HG03135 (cell line): Measurements from ENCODE around the gene OPRL1.

Experiments used
- ATAC-seq: cut with Tn5 transposase; IDR thresholded peaks from one replicate; pipeline ENCODE4 v1.9.1; 2021; ENCODE audit warnings: mild to moderate bottlenecking, moderate library complexity; ENCODE audit not compliant: unreplicated experiment

Gene OPRL1

DNA sequence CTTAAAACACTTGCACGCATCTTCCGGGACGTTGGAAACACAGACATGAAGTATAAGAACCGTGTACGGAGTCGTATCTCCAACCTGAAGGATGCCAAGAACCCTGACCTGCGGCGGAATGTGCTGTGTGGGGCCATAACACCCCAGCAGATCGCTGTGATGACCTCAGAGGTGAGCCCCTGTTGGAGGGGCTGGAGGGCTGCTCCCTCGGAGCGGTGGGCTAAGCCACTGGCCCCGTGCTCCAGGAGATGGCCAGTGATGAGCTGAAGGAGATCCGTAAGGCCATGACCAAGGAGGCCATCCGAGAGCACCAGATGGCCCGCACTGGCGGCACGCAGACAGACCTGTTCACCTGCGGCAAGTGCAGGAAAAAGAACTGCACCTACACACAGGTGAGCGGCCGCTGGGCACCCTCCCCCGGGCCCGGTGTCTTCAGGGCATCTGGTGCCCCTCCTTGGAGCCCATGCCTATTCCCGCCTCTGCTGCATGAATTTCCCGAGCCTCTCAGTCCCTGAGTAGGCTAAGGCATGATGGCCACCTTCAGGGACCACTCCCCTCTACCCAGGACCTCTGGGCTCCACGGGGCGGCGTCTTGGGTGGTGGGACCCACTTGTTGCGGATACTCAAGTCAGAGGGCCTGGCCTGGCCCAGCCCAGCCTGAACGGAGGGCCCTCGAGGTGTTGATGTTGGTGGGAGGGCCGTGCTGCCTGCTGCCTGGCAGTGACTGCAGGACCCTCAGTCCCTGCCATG is 9.5 kb upstream of the OPRL1 start:
- ATAC-seq, result no peak

DNA sequence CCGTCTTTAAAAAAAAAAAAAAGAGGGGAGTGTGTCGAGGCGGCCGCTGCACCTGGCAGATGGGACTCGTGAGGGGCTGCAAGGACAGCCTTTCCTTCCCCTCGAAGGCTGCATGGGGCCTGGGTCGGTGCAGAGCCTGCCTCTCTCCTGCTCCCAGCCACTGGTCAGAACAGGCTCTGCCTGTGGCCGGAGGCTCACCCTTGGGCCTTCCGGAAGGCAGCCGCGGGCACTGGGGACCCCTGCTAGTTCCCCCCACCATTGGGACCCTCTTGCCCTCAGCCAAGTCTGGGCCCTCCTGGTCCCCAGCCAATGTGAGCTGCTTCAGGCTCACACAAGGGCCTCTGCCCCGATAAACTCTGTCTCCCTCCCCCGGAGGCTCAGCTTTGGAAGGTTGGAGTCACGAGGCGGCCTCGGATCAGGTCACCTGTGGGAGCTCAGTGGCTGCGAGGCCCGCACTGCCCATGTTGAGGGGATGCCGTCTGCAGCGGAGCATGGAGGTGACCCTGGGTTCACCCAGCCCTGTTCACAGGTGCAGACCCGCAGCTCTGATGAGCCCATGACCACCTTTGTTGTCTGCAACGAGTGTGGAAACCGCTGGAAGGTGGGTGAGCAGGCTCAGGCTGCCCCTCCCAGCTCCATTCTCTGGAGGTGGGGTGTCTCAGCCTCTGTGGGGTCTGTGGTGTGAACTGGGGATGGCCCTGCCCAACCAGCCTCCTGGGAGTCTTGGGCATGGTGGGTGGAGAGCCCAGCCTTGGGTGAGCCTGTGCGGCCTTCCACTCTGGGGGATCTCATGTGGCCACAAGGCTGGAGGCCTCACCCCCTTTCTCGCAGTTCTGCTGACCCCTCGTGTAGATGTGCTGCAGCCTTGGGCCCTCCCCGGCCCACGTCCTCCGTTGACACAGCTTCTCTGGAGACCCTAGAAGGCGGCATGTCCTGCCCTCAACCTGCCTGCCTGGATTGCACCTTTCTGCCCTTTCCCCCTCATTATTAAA is 8.2 kb upstream of the OPRL1 start:
- ATAC-seq, result no peak

DNA sequence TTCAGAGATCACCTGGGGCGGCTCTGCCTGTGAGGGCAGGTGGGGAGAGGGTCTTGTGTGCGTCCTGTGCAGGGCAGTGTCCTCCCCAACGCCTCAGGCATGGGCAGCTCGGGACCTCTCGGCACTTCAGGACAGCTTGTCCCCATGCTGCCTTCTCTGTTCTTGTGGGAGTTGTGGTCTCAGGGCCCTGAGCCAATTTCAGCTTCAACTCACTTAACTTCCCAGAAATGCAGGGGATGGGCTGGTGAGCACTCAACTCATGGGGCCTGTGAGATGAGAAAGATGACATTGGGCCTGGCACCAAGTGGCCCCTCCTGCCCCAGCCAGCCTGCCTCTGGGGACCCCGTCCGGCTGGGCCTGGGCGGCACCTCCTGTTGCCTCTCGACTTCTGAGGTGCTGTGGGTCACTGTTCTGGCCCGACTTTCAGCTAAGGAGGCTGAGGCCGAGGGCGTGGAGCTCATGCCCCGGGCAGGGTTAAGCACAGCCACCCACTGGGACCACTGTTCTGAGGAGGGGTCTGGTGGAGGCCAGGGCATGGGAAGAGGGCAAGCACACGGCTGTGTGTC is 7.3 kb upstream of the OPRL1 start:
- ATAC-seq, result no peak

DNA sequence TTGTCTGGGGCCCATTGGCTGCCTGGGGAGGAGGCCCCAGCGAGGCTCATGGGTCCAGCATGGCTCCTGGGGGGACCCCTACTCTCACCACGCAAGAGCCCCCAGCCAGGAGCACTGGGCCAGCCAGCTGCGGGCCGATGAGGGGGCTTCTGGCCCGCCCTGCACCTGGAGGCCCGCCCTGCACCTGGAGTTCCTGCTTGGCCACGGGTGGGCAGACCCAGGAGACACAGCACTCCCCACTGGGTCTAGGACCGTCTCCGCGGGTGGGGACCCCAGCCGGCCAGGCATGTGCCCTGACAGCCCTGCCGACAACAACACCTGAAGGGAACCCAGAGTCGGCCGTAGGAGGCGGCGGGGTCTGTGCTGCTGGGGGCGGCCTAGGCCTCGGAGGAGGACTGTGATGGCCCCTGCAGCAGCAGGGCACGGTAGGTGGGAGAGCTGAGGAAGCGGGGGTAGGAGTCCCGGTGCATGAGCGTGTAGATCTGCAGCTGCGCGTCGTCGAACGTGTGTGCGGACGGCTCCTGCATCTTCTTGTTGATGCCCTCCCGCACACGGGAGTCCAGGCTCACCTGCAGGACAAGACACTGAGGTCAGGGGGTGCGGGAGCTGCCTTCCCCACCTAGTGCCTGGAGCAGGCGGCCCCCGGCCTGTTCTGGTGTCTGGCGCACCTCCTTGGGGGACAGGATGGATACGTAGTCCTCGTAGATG is 6.3 kb upstream of the OPRL1 start:
- no peak for ATAC-seq

DNA sequence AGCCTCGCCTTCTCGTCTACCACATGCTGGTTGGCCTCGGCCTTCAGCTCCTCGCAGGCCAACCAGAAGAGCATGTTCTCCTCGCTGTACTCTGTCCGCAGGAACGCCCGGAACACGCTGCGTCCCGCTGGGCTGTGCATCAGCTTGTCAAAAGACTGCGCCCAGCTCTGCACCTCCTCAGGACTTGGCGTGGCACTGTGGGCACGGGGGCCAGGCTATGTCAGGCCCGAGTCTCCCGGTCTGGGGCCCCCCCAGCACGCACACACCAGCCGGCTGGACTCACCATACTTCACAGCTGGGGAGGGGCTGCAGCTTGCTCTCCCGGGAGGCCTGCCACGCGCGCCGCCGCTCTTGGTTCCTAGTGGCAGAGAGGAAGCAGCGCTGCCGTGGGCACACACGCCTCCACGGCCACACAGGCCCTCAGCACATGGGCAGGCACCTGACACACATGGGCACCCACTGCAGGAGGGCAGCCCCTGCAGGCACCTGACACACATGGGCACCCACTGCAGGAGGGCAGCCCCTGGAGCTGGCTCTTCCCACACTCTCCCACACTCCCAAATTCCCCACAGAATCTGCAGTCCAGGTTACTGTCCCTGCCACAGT is 5.6 kb upstream of the OPRL1 start:
- ATAC-seq, result no peak

DNA sequence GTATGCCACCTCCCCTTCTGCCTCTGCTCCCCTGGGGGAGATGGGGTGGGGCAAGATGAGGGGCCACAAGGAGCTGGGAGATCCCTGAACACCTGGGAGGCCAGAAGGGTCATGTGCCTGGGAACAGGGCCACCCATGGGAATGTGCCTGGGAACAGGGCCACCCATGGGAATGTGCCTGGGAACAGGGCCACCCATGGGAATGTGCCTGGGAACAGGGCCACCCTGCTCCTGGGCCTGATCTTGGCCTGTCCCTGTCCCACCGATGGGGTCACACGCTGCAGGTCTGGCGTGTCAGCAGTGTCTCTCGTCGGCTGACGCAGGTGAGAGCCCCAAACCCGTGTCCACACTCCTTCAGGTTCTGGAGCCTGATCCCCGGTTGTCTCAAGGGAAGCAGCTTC is 4.9 kb upstream of the OPRL1 start:
- no peak for ATAC-seq

DNA sequence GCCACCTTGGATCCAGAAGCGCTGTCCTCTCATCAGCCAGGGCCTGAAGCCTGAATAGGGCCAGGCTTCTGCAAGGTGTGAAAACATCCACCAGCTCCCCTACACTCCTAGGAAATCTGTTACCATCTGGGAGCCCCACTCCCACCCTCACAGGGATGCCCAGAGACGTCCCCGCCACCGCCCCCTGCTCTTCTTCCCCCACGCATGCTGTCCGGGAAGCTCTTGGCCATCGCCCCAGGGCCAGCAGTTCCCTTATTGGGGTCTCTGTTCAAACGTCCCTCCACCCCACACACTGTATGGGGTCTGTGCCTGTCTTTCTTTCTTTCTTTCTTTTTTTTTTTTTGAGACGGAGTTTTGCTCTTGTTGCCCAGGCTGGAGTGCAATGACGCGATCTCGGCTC is 4.3 kb upstream of the OPRL1 start:
- ATAC-seq, result no peak

DNA sequence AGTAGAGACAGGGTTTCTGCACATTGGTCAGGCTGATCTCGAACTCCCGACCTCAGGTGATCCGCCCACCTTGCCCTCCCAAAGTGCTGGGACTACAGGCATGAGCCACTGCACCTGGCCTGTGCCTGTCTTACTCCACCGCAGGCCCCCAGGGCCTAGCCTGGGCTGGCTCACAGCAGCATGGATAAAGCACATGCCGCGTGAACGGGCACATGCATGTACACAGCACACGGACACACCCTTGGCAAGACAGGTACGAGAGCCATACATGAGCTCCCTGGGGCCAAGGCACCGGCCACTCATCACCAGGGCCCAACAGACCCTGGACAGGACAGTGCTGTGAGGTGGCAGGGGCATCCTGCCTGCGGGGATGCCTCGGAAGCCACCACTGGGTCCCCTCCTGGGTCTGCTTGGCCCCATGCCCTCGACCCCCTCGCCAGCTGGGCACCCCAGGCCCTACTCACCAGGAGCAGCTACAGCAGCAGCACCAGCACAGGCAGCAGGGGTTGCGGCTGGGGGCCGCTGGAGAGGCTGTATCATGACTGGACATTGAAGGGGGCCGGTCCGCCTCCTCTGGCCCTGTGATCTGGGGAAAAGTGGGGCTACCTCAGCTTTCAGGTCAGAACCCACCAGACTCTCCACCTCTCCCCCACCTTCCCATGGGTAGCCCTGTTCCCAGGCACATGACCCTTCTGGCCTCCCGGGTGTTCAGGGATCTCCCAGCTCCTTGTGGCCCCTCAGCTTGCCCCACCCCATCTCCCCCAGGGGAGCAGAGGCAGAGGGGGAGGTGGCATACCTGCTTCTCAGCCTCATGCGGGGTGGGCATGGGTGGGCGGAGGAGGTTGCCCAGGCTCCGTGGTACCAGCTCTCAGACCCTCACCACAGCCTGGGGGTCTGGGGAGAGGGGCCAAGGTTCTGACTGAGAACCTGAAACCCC is 3.6 kb upstream of the OPRL1 start:
- ATAC-seq, result no peak

DNA sequence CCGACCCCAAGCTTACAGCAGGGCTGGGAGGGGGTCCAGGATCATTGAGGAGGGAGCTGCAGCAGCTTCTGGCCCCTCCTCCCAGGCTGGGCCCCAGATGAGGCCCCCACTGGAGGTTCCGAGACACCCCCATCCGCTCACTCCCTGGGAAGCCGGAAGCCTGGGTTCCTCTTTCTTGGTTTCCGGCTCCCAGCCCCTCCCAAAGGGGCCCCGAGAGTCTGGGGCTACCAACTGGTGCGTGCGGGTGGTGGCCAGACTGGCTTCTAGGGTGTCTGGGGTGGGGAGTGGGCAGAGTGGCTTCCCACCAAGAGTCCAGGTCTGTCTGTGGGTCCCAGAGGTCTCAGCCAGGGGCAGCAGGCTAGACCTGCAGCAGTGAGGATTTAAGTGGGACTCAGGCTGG is 2.8 kb upstream of the OPRL1 start:
- no peak for ATAC-seq

DNA sequence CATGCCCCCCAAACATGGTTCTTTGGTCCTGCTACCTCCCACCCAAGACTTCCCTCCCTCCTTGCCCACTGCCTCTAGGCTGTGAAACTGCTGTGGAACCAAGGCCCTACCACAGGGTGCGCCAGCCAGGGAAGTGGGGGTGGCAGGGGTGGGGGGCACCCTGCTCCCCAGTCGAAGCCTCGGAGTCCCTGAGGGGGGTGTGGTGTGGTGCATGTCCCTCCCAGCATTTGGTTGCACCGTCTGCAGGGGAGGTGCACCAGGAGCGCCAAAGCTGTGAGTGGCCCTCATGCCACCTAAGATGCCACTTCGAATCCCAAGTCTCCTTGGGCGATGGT is 2.4 kb upstream of the OPRL1 start:
- ATAC-seq, result no peak

DNA sequence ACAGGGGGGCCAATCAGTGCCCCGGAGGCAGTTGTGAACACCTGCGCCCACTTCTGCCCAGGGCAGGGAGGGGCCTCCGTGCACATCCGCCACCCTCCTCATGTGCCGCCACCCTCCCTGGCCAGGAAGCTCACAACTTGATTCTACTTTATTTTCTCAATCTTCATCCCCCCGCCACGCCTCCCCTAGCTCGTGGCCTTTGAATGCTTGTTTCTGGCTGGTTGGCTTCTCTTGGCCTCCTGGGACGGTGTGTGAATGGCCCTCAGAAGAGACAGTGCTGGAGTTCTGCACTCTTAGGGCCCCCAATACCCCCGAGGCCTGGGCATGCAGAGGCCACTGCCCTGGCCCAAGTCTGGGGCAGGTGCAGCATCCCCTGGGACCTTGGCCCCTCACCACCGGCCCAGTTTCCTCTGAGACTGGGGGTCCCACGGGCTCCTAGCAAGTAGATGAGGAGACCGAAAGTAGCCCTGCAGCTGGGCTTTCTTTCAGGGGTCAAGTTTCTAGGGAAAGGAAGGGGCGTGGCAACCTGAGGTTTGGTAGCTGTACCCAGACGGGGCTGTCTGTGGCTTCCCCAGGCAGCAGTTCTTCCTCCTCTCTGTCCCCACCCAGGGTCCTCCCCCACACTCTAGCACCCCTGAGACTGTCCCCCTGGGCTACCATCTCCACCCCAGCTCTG is 1.9 kb upstream of the OPRL1 start:
- no peak for ATAC-seq

DNA sequence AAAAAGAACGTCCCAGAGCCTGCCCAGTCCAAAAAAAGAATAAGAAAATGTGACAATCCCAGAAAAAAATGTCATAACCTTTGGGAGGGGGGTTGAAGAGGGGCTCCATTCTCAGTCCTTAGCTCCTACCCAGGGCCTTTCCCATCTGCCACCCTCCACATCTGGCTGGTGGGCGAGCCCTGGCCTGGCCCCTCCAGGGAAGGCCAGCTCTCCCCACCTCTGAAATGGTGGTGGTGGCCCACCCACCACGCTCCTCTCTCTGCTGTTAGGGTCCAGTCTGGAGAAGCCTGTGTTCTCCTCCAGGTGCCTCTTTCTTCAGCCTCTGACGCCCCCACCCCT is 979 bp upstream of the OPRL1 start:
- no peak for ATAC-seq

DNA sequence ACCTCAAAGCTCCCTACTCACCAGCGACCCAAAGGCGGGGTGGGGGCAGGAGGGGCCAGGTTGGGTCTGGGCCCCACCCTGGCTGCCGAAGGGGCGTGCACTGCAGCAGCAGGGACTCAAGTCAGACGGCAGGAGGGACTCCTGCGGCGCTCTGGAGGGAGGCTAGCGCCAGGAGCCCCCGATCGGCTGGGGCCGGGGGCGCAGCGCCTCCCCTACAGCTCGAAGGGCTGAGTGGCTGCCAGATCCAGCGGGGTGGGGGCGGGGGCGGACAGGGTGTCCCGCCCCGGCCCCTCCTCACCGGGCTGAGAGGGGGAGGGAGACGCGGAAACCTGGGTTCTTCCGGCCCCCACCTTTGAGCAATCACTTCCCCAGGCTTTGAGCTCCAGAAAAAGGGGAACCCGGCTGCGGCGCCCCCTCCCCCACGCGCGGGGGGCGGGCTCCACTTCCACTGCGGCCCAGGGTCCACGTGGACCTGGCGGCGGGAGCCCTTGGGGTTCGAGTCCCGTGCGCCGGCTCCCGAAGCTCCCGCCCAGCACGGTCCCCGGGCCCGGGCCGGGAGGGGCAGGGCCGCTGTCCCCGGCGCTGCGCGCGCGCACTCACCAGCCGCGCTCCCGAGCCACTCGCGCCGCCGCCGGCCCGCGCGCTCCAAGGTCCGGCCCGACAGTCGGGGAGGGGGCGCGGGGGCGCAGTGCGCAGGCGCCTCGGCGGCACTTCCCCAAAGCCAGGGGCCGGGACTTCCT is 439 bp upstream of the OPRL1 start, which contains the start of gene RGS19:
Gene RGS19, minus strand, starts transcription at position 246 of the 740 bp plus-strand sequence. CDS start 2,632 bp downstream, outside the sequence.
- peak; percentile 31 for ATAC-seq

DNA sequence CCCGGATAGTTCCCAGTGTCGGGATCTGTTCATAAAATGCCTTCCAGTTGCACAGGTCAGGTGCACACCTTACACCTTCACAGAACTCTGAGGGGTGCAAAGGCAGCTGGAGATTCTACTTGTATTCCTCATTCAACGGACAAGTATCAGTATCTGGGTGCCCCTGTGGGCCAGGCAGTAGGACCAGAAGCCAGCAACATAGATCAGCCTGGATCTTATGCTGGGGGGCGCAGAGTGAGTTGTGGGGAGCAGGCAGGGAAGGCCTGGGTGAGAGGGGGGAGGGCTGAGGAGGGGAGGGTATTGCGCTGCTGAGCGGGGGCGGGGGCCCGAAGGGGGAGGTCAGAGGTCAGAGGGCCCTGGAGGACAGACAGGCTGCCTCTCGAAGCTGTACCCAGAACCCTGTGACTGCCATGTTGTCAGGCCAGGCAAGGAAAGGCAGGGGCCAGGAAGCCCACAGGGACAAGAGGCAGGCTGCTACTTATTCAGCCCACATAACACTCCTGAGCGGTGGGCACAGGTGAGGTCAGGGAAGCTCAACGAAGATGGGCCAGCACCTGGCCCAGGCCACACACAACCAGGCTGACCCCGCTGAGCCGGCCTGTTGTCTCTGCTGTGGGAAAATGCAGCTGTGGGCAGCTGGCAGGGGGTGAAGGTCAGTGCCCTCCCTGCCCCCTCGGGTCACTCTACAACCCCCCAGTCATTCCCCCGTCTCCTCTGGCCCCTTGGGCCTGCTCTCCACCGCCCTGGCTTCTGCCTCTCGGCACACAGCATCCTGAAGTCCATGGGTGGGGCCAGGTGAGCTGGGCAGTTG is 1.1 kb downstream of the OPRL1 start:
- no peak for ATAC-seq

DNA sequence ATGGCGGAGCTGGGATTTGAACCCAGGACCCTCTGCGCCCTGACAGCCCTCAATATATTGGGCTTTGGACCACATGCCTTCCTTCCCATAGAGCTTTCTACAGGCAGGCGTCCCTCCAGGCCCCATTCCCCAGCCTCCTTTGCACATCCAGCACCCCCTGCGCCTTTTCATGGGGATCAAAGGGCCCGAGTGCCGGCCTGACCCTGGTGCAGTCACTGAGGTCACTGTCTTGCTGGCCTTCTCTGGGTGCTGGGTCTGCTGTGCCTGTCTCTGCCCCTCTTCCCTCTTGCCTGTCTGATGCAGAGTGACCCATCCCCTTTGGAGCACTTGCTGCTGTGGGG is 1.7 kb downstream of the OPRL1 start:
- ATAC-seq, result no peak

DNA sequence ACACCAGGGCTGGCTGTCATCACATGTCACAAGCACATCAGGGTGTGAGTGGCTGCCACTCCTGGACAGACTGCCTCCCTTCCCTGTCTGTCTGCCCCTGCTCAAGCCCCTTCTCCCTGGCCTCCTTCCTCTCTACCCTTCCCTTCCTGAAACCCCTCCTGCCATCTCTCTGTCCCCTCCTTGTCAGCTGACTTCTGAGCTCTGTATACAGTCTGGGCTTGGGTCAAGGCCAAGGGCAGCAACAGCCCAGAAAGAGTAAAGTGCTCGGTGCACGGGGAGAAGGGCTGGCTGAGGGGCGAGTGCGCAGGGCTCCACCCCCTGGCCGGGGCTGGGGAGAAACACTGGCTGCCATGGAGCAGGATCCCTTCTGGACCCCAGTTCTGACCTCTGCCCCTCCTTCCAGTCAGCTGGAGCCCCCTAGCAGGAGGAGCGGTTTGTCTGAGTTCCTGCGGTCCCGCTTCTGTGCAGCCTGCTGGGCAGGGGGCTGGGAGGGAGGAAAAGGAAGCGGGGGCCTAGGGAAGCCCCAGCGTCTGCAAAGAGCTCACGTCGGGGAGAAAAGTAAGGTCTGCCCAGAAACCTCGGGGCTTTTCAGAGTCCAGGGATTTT is 2.3 kb downstream of the OPRL1 start:
- ATAC-seq, result no peak

DNA sequence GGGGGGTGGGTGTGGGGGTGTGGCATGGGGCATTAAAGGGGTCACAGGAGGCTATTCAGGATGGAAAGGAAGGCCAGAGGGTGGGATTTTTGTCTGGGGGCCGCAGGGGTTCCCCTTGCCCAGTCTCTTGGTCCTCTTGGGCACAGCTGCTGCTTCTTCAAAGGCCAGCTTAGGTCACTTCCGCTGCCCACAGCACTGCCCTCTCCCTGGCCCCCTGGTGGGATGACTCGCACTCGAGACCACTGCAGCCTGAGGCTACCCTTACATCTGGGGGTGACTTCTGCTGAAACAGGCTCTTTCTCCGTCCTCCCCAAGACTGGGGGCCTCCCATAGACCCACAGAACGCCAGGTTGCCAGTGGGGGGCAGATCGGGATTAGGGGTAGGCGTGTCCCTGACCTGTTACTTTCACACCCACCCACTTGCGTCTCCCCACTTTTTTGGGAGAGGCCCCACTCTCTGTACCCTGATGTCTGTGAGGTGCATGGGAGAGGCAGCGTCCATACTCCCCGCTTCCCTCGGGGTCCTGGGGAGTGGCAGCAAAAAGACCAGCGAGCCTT is 3.0 kb downstream of the OPRL1 start:
- ATAC-seq, result no peak
